Pons (tissue), 1 donor: ENCODE data around the gene NRP2.

Source experiments
- DNase-seq: peaks from one replicate; pipeline ENCODE4 v3.0.0-alpha.2; 2016; ENCODE audit warnings: low spot score

NRP2 gene

GRCh38 chr2:205755923-205756322 is 73.6 kb downstream of the NRP2 start:
- DNase-seq = no peak

DNA sequence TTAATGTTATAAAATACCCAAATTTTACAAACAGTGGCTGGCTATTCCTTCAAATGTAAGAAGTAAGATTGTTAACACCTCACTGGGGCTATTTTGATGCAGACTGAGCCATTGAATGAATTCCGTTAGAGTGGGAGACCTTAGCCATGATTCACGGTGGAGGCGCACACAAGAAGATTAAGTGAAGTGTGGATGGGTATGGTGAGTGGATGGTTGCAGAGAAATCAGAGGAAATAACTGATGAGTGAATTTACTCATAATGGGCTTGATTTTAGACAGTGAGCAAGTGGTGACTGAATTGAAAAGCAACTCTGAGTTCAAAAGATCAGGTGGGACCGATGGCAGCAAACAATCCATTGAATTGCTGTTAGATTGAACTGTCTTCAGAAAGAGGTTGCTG is 75.0 kb downstream of the NRP2 start:
- DNase-seq = no peak

DNA sequence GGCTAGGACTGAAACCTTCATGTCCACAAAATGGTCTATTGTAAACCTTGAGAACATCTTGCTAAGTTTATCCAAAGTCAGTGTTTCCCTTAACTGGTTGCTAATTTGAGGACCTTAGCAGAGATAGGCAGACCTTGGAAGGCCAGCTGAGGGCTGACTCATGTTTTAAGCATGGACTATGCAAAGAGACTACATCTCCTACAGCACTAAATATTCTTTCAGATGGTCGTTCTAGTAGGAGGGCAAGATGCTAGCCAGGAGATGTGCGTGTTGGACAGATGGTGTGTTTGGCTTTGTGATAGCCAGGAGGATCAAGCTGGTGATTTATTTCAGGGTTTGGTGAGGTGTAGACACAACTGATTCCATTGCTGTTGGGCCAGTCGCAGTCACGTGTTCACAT is 75.8 kb downstream of the NRP2 start:
- DNase-seq = no peak

DNA sequence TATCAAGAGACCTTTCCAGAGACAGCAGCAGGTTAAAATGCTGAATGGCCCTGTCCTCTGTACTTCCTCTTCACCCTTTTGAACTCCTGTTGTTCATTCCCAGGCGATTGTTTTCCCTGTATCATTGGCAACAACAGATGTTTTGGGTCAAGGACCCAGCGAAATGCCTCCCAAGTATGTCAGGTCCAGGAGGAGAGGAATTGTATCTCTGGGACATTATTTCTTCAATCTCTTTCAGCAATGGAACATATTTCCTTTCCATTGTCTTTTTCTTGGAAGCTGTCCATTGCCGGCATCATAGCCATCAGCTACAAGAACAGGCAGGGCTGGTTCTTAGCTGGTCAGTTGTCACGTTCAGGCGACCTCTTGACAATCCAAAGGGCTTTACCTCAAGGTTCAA is 76.2 kb downstream of the NRP2 start:
- no peak for DNase-seq

DNA sequence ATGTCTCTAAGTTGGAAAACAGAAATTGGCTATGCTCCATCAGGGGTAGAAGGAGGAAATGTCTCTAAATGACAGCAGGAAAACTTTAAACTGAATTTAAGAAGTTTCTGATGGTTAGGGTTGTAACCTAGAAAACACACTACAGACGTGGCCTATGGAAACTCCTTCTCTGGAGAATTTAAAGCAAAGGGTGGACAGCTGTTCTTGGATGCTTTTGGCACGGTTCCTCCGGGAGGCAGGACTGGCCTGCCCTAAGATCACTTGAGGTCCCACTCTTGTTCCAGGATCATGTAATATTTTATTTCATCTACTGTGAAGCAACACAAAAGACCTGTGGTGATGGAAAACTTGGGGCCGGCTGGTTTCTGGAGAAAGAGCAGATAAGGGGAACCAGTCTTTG is 77.0 kb downstream of the NRP2 start:
- no peak for DNase-seq

GRCh38 chr2:205759732-205760131 is 77.4 kb downstream of the NRP2 start:
- DNase-seq = no peak

GRCh38 chr2:205760157-205760556 is 77.9 kb downstream of the NRP2 start:
- DNase-seq = no peak

- DNase-seq = no peak
Measured at GRCh38 chr2:205761421-205761820, 79.1 kb downstream of the NRP2 start.

DNA sequence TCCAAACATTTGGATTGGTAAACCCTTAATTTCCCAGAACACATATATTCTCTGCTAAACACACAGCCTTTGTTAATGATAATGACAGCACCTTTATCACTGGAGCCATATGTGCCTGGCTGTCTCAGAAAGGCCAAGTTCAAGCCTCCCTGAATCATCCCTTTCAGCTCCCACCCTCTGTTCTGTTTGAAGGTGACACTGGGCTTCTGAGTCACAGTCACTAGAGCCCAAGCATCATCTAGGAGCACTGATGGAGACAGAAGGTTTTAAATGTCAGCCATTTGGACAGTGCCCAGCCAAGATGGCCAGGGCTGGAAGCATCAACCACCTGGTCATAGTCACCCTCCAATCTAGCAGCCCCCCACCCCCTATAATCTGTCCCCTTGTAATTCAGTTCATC is 80.6 kb downstream of the NRP2 start:
- no peak for DNase-seq

- no peak for DNase-seq
Measured at GRCh38 chr2:205763708-205764211, 81.5 kb downstream of the NRP2 start.

GRCh38 chr2:205764270-205764746 is 82.0 kb downstream of the NRP2 start:
- DNase-seq = no peak

DNA sequence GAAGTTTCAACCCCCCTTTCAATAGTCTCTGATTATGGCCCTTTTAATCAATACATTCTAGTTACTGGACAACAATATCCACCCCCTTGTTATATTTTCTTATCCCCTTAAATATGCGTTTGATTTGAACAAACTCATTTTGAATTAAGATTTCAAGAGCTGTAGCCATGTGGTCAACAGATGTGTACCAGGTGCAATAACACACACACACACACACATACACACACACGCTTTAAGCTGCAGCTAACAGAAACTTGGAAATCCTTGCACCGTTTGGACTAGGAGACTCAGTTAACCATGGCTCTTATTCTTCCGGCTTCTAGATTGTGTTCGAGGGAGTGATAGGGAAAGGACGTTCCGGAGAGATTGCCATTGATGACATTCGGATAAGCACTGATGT is 82.8 kb downstream of the NRP2 start:
- no peak for DNase-seq

GRCh38 chr2:205766779-205767359 is 84.6 kb downstream of the NRP2 start:
- peak; percentile 60 for DNase-seq

DNA sequence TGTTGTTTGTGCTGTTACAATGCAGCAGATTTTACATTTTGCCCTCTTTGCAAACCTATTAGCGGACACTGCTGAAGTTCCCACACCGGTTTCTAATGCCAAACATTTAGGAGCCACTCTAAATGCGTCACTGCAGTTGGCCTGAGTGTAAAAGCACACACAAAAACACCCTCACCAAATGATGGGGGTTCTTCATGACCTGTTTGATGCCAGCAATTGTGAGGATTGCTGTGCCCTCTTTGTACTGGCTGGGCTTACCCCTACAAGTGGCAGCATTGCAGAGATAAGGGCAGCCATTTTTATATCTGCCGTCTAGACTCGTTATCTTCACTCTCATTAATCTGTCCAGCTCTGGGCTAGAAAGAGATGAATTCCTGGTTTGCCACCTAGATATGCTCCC is 85.3 kb downstream of the NRP2 start:
- no peak for DNase-seq

- DNase-seq = no peak
Measured at GRCh38 chr2:205768341-205768740, 86.0 kb downstream of the NRP2 start.

- DNase-seq = no peak
Measured at GRCh38 chr2:205768815-205769494, 86.7 kb downstream of the NRP2 start.

- DNase-seq = no peak
Measured at GRCh38 chr2:205769495-205769850, 87.2 kb downstream of the NRP2 start.

DNA sequence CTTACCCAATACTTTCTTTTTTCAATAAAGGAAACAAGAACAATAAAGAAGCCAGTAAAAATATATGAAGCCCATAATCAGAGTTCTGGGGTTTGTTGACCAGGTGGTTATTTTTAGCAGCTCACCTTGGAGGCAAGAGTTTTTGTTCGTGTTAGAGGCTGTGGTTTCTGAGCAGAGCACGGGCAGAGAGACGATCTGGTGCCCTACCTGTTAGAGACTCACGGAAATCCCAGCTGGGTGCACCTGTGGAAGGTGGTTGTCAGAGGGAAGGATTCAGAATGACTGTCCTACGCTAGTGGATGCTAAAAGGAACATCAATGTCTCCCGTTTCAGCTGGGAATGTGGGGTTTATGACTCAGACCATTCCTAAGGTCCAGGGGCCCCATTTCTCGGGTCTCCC is 87.6 kb downstream of the NRP2 start:
- DNase-seq = no peak

DNA sequence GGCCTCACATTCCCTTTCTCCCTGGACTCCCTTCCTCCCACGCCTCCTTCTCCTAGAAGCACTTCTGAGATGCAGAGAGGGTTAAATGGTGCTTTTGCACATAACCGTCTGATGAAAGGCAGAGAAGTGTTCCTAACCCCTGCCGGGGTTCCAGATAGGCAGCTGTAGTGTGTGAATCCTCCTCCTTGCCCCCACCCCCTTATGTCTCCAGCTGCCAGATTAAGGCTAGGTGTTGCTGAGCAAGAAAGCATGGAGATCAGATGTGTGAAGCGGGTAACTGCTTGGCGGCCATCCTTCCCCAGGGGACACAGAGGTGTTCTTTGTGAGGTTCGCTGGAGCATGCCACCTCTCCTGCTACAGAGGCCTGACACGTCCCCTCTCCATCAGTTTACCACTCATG is 88.3 kb downstream of the NRP2 start:
- DNase-seq = no peak

DNA sequence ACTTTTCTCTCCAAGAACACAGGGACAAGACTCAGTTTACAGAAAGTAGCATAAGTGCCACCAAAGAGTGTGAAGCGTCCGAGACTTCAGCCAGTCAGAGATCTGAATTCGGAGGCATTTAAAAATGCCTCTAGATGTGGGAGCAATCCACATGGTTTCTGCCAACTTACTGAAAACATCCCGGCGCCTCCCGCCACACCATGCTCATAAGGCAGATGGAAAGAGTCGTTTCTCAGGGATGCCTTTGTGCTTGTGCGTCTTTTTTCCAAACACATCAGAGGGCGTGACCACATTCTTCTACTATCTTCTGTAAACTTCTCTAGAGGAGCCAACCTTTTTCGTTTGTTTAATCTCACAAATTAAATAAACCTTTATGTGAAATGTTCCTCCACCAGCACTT is 88.7 kb downstream of the NRP2 start:
- no peak for DNase-seq

- DNase-seq = no peak
Measured at GRCh38 chr2:205771666-205772065, 89.4 kb downstream of the NRP2 start.

- DNase-seq = no peak
Measured at GRCh38 chr2:205772983-205773382, 90.7 kb downstream of the NRP2 start.

DNA sequence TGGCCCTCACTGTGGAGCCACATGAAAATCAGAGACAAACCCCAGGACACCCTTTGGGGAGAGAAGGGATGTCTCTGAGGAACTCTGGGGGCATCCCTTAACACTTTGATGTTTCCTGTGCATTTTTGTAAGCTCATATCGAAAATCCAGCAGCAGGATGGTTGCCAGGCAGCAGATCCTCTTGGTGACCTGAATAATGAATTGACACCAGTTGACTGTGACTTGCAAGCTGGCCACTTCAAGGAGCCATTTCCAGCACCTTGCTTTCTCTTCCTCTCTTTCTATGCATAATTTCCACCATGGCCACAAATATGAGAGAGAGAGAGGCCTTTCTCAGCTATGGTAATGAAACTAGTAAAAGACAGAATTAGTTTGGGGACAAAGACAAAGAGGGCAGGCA is 91.7 kb downstream of the NRP2 start:
- DNase-seq = no peak
